Middle frontal gyrus (tissue), 1 donor: ENCODE measurements around the gene MDM2.
"Not testable (repeated sequence)": the region's sequence is repeated elsewhere in the genome, so short reads cannot be mapped to it uniquely, and the experiment has no call there.

ENCODE experiments used
- DNase-seq: peaks from one replicate; pipeline ENCODE4 v3.0.0-alpha.2; 2015; ENCODE audit warnings: low spot score; ENCODE audit errors: extremely low spot score

MDM2 gene

GRCh38 chr12:68785823-68786222 is 22.2 kb upstream of the MDM2 start:
- no peak for DNase-seq

- no peak for DNase-seq
These were observed 21.0 kb upstream of the MDM2 start for GRCh38 chr12:68786929-68787328.

- no peak for DNase-seq
These were observed 19.3 kb upstream of the MDM2 start for GRCh38 chr12:68788554-68789143.

GRCh38 chr12:68789144-68789878 is 18.7 kb upstream of the MDM2 start:
- no peak for DNase-seq

GRCh38 chr12:68790081-68790951 is 17.7 kb upstream of the MDM2 start:
- no peak for DNase-seq

- no peak for DNase-seq
These were observed 17.1 kb upstream of the MDM2 start for GRCh38 chr12:68790952-68791234.

- DNase-seq: no peak
These were observed 16.0 kb upstream of the MDM2 start for GRCh38 chr12:68791897-68792481.

GRCh38 chr12:68792952-68793351 is 15.0 kb upstream of the MDM2 start:
- no peak for DNase-seq

GRCh38 chr12:68793436-68793835 is 14.5 kb upstream of the MDM2 start:
- no peak for DNase-seq

- DNase-seq: no peak
These were observed 13.9 kb upstream of the MDM2 start for GRCh38 chr12:68793975-68794652.

- no peak for DNase-seq
These were observed 13.2 kb upstream of the MDM2 start for GRCh38 chr12:68794653-68795251.

GRCh38 chr12:68796399-68796798 is 11.6 kb upstream of the MDM2 start:
- no peak for DNase-seq

GRCh38 chr12:68798882-68799234 is 9.1 kb upstream of the MDM2 start:
- no peak for DNase-seq

GRCh38 chr12:68800294-68800693 is 7.7 kb upstream of the MDM2 start:
- DNase-seq: no peak

- DNase-seq: not testable (repeated sequence)
These were observed 6.9 kb upstream of the MDM2 start for GRCh38 chr12:68801124-68801523.

- DNase-seq: not testable (repeated sequence)
These were observed 5.6 kb upstream of the MDM2 start for GRCh38 chr12:68802372-68802745.

- not testable (repeated sequence) for DNase-seq
These were observed 4.9 kb upstream of the MDM2 start for GRCh38 chr12:68802911-68803651.

- DNase-seq: no peak
These were observed 3.9 kb upstream of the MDM2 start for GRCh38 chr12:68803948-68804656.

- DNase-seq: no peak
These were observed 3.1 kb upstream of the MDM2 start for GRCh38 chr12:68804657-68805591.
